ENCODE results near the gene CELSR3. TPM values are rescaled to one million over a fixed set of nuclear protein-coding genes. Genes with fewer than 3 reads are reported as not detected.

Gene CELSR3
- polyA plus RNA-seq, 2 of the 4 experiments (the other 2 are of a cell fraction) = 2.2 to 4.8 TPM

GRCh38 chr3:48588230-48588629 lies 74.5 kb downstream of the CELSR3 start:
- ATAC-seq (no peak), DNase-seq (ENCODE audit: low read depth in 1 of 2, low spot score in 1 of 2) (no peak), FAIRE-seq (no peak)
- no peak overlapping the region for H3K27ac ChIP-seq
- TF ChIP-seq PBX3 (IDR thresholded peaks at IDR 0.05) (no peak), HES2 (IDR thresholded peaks at IDR 0.05) (no peak), EP300 (IDR thresholded peaks at IDR 0.05) (no peak), NFE2L2 (conservative IDR thresholded peaks at IDR 0.05; ENCODE audit: low read length) (no peak), BCL3 (IDR thresholded peaks at IDR 0.05) (no peak)
- no peaks in the 10 kb centered on the region for H3K9me3 ChIP-seq
- WGBS (ENCODE audit: missing lambda C conversion rate) = 98% methylated on average over 10 of the region's 15 CpGs
- POLR2A ChIA-PET = no interaction called here
- no peak overlapping the region for H3K4me2 ChIP-seq
- H3K4me3 ChIP-seq = no peak overlapping the region
- CTCF ChIA-PET = interaction anchor here (1.0 to 1.7 kb wide), 3 partner anchors 12 to 69 kb away, joined by 3 to 5 read pairs (median 4); no protein-coding TSS in a partner anchor
- peaks cover 34% of the 10 kb centered on the region for H3K4me1 ChIP-seq

- Histone ChIP-seq H3K9me3 (no peaks in the 10 kb centered on the region), H3K4me3 (no peak overlapping the region), H3K4me2 (no peak overlapping the region), H3K27ac (no peak overlapping the region), H3K4me1 (peaks cover 28% of the 10 kb centered on the region)
- WGBS (ENCODE audit: missing lambda C conversion rate) = 92% methylated on average over 3 of the region's 11 CpGs
- ChIA-PET POLR2A (no interaction called here), CTCF (interaction anchor here (1.0 to 1.7 kb wide), 2 partner anchors 11 to 69 kb away, joined by 3 to 5 read pairs; no protein-coding TSS in a partner anchor)
- TF ChIP-seq ZC3H11A (IDR thresholded peaks at IDR 0.05) = no peak
- TF ChIP-seq E2F6 (IDR thresholded peaks at IDR 0.05; ENCODE audit: borderline replicate concordance, low read depth) = no peak
- no peak for TF ChIP-seq JUNB (IDR thresholded peaks at IDR 0.05)
- no peak for TF ChIP-seq SREBF2 (IDR thresholded peaks at IDR 0.05)
- no peak for TF ChIP-seq MAFK (IDR thresholded peaks at IDR 0.05; ENCODE audit: partially characterized antibody)
- TF ChIP-seq ZNF302 (CRISPR knock-in tag; IDR thresholded peaks at IDR 0.05) = no peak
- TF ChIP-seq FOXS1 (CRISPR knock-in tag; IDR thresholded peaks at IDR 0.05) = no peak
- TF ChIP-seq POLR2A (IDR thresholded peaks at IDR 0.05; ENCODE audit: low read length) = no peak
- TF ChIP-seq POLR2AphosphoS2 (conservative IDR thresholded peaks at IDR 0.05; ENCODE audit: low read length) = no peak
- no peak for TF ChIP-seq HEYL (CRISPR knock-in tag; IDR thresholded peaks at IDR 0.05)
- no peak for TF ChIP-seq MAZ (IDR thresholded peaks at IDR 0.05; ENCODE audit: borderline replicate concordance, low read depth, low read length)
- TF ChIP-seq GATA3 (IDR thresholded peaks at IDR 0.05; ENCODE audit: borderline replicate concordance) = no peak
- DNase-seq (ENCODE audit: low read depth in 1 of 2, low spot score in 1 of 2) (no peak), FAIRE-seq (no peak), ATAC-seq (0 out of 6 replicates have a peak, but pooled peaks of 1 of the 2 experiments have one; percentile 3)
Observed at GRCh38 chr3:48587686-48588085, 75.0 kb downstream of the CELSR3 start.

Small RNAs within 50 kb of the gene (small RNA-seq; reads per million reads assigned to genes)
- 0 to 2.1 (median 0) reads per million in 6 experiments for gene AC141002.1

Other genes starting within 250 kb of the CELSR3 start
- gene PLXNB1, start 232.8 kb downstream of the CELSR3 start, polyA plus RNA-seq (2011; rRNA removed) = 10.0 and 12.6 TPM in 2 replicates
- gene PLXNB1, start 232.8 kb downstream of the CELSR3 start, polyA plus RNA-seq (2017; fragmentation: RNase III; extraction: RNeasy Plus Mini Kit Qiagen cat#74134 plus additional on column Dnase treatment) = 16.7 to 20.9 TPM (median 20.5 TPM) in 3 replicates
- 19.8 and 22.9 TPM in 2 replicates for gene CCDC51, start 222.8 kb downstream of the CELSR3 start, polyA plus RNA-seq (2011; rRNA removed)
- gene CCDC51, start 222.8 kb downstream of the CELSR3 start, polyA plus RNA-seq (2017; fragmentation: RNase III; extraction: RNeasy Plus Mini Kit Qiagen cat#74134 plus additional on column Dnase treatment) = 24.6 to 26.7 TPM (median 25.7 TPM) in 3 replicates
- gene TMA7, start 222.6 kb downstream of the CELSR3 start, polyA plus RNA-seq (2011; rRNA removed) = 139 and 303 TPM in 2 replicates
- 417 to 485 TPM (median 420 TPM) in 3 replicates for gene TMA7, start 222.6 kb downstream of the CELSR3 start, polyA plus RNA-seq (2017; fragmentation: RNase III; extraction: RNeasy Plus Mini Kit Qiagen cat#74134 plus additional on column Dnase treatment)
- gene ATRIP, start 216.1 kb downstream of the CELSR3 start, polyA plus RNA-seq (2011; rRNA removed) = 8.5 and 9.4 TPM in 2 replicates
- 5.8 to 6.6 TPM (median 6.1 TPM) in 3 replicates for gene ATRIP, start 216.1 kb downstream of the CELSR3 start, polyA plus RNA-seq (2017; fragmentation: RNase III; extraction: RNeasy Plus Mini Kit Qiagen cat#74134 plus additional on column Dnase treatment)
- 94.3 and 104 TPM in 2 replicates for gene SHISA5, start 158.7 kb downstream of the CELSR3 start, polyA plus RNA-seq (2011; rRNA removed)
- gene SHISA5, start 158.7 kb downstream of the CELSR3 start, polyA plus RNA-seq (2017; fragmentation: RNase III; extraction: RNeasy Plus Mini Kit Qiagen cat#74134 plus additional on column Dnase treatment) = 86.8 to 90.1 TPM (median 87.5 TPM) in 3 replicates
- 8.4 and 15.0 TPM in 2 replicates for gene PFKFB4, start 106.1 kb downstream of the CELSR3 start, polyA plus RNA-seq (2011; rRNA removed)
- 19.6 to 21.1 TPM (median 20.9 TPM) in 3 replicates for gene PFKFB4, start 106.1 kb downstream of the CELSR3 start, polyA plus RNA-seq (2017; fragmentation: RNase III; extraction: RNeasy Plus Mini Kit Qiagen cat#74134 plus additional on column Dnase treatment)
- 4.0 and 7.2 TPM in 2 replicates for gene UCN2, start 99.1 kb downstream of the CELSR3 start, polyA plus RNA-seq (2011; rRNA removed)
- 14.1 to 15.9 TPM (median 15.6 TPM) in 3 replicates for gene UCN2, start 99.1 kb downstream of the CELSR3 start, polyA plus RNA-seq (2017; fragmentation: RNase III; extraction: RNeasy Plus Mini Kit Qiagen cat#74134 plus additional on column Dnase treatment)
- 36.5 and 63.0 TPM in 2 replicates for gene COL7A1, start 67.6 kb downstream of the CELSR3 start, polyA plus RNA-seq (2011; rRNA removed)
- gene COL7A1, start 67.6 kb downstream of the CELSR3 start, polyA plus RNA-seq (2017; fragmentation: RNase III; extraction: RNeasy Plus Mini Kit Qiagen cat#74134 plus additional on column Dnase treatment) = 213 to 273 TPM (median 240 TPM) in 3 replicates
- gene UQCRC1, start 53.2 kb downstream of the CELSR3 start, polyA plus RNA-seq (2011; rRNA removed) = 279 and 338 TPM in 2 replicates
- 233 to 256 TPM (median 254 TPM) in 3 replicates for gene UQCRC1, start 53.2 kb downstream of the CELSR3 start, polyA plus RNA-seq (2017; fragmentation: RNase III; extraction: RNeasy Plus Mini Kit Qiagen cat#74134 plus additional on column Dnase treatment)
- gene TMEM89, start 41.1 kb downstream of the CELSR3 start, polyA plus RNA-seq (2011; rRNA removed) = not detected in 2 replicates
- 0.21 TPM in 1 of 3 replicates, not detected in the others for gene TMEM89, start 41.1 kb downstream of the CELSR3 start, polyA plus RNA-seq (2017; fragmentation: RNase III; extraction: RNeasy Plus Mini Kit Qiagen cat#74134 plus additional on column Dnase treatment)
- gene SLC26A6, start 27.4 kb downstream of the CELSR3 start, polyA plus RNA-seq (2011; rRNA removed) = 12.5 and 12.7 TPM in 2 replicates
- 20.0 to 25.5 TPM (median 23.2 TPM) in 3 replicates for gene SLC26A6, start 27.4 kb downstream of the CELSR3 start, polyA plus RNA-seq (2017; fragmentation: RNase III; extraction: RNeasy Plus Mini Kit Qiagen cat#74134 plus additional on column Dnase treatment)
- 10.2 and 13.6 TPM in 2 replicates for gene NCKIPSD, start 23.0 kb upstream of the CELSR3 start, polyA plus RNA-seq (2011; rRNA removed)
- 10.8 to 13.2 TPM (median 10.9 TPM) in 3 replicates for gene NCKIPSD, start 23.0 kb upstream of the CELSR3 start, polyA plus RNA-seq (2017; fragmentation: RNase III; extraction: RNeasy Plus Mini Kit Qiagen cat#74134 plus additional on column Dnase treatment)
- gene IP6K2, start 54.3 kb upstream of the CELSR3 start, polyA plus RNA-seq (2011; rRNA removed) = 78.4 and 81.3 TPM in 2 replicates
- 55.6 to 67.1 TPM (median 61.9 TPM) in 3 replicates for gene IP6K2, start 54.3 kb upstream of the CELSR3 start, polyA plus RNA-seq (2017; fragmentation: RNase III; extraction: RNeasy Plus Mini Kit Qiagen cat#74134 plus additional on column Dnase treatment)
- 15.3 and 16.2 TPM in 2 replicates for gene PRKAR2A, start 185.0 kb upstream of the CELSR3 start, polyA plus RNA-seq (2011; rRNA removed)
- gene PRKAR2A, start 185.0 kb upstream of the CELSR3 start, polyA plus RNA-seq (2017; fragmentation: RNase III; extraction: RNeasy Plus Mini Kit Qiagen cat#74134 plus additional on column Dnase treatment) = 17.2 to 18.8 TPM (median 18.4 TPM) in 3 replicates
- gene SLC25A20, start 236.0 kb upstream of the CELSR3 start, polyA plus RNA-seq (2011; rRNA removed) = 22.0 and 22.4 TPM in 2 replicates
- 13.1 to 14.3 TPM (median 13.5 TPM) in 3 replicates for gene SLC25A20, start 236.0 kb upstream of the CELSR3 start, polyA plus RNA-seq (2017; fragmentation: RNase III; extraction: RNeasy Plus Mini Kit Qiagen cat#74134 plus additional on column Dnase treatment)

All from A549 (cell line).